Activated CD4-positive, CD25-positive, alpha-beta regulatory T cell treated with anti-CD3 and anti-CD28 coated beads, Interleukin-2, amount 50 U/mL, for 72 hours (primary cell): ENCODE results near the gene CFAP410.
"Not testable (repeated sequence)": the region's sequence is repeated elsewhere in the genome, so short reads cannot be mapped to it uniquely, and the experiment has no call there.

Experiments used
- DNase-seq: peaks from one replicate; pipeline ENCODE4 v3.0.0; 2021

CFAP410 gene

GRCh38 chr21:44315691-44316203 lies 23.4 kb downstream of the CFAP410 start:
- no peak for DNase-seq

- DNase-seq: no peak
Observed at GRCh38 chr21:44314561-44314960, 24.6 kb downstream of the CFAP410 start.

- DNase-seq: no peak
Observed at GRCh38 chr21:44314128-44314527, 25.1 kb downstream of the CFAP410 start.

- no peak for DNase-seq
Observed at GRCh38 chr21:44313451-44313850, 25.7 kb downstream of the CFAP410 start.

GRCh38 chr21:44312716-44313115 lies 26.5 kb downstream of the CFAP410 start:
- DNase-seq: no peak

GRCh38 chr21:44312089-44312488 lies 27.1 kb downstream of the CFAP410 start:
- no peak for DNase-seq

GRCh38 chr21:44310628-44311507 lies 28.3 kb downstream of the CFAP410 start:
- DNase-seq: no peak

- no peak for DNase-seq
Observed at GRCh38 chr21:44306936-44307704, 32.1 kb downstream of the CFAP410 start.

- DNase-seq: no peak
Observed at GRCh38 chr21:44305691-44306090, 33.5 kb downstream of the CFAP410 start.

GRCh38 chr21:44304877-44305293 lies 34.3 kb downstream of the CFAP410 start:
- DNase-seq: no peak

- no peak for DNase-seq
Observed at GRCh38 chr21:44304011-44304616, 35.1 kb downstream of the CFAP410 start.

- DNase-seq: no peak
Observed at GRCh38 chr21:44303490-44303981, 35.7 kb downstream of the CFAP410 start.

- not testable (repeated sequence) for DNase-seq
Observed at GRCh38 chr21:44302573-44303401, 36.4 kb downstream of the CFAP410 start.

- no peak for DNase-seq
Observed at GRCh38 chr21:44301961-44302406, 37.2 kb downstream of the CFAP410 start.

- no peak for DNase-seq
Observed at GRCh38 chr21:44301141-44301540, 38.0 kb downstream of the CFAP410 start.

- DNase-seq: peak; percentile 72
Observed at GRCh38 chr21:44300262-44300959, 38.8 kb downstream of the CFAP410 start.

GRCh38 chr21:44299458-44300261 lies 39.5 kb downstream of the CFAP410 start, which contains the start of gene PFKL:
PFKL (plus strand) TSS chr21:44300053; CDS start chr21:44300106, 53 bp downstream.
- peak; percentile 74 for DNase-seq

- no peak for DNase-seq
Observed at GRCh38 chr21:44299085-44299457, 40.1 kb downstream of the CFAP410 start.

- DNase-seq: no peak
Observed at GRCh38 chr21:44298301-44298700, 40.9 kb downstream of the CFAP410 start.

GRCh38 chr21:44297525-44298290 lies 41.5 kb downstream of the CFAP410 start:
- peak; percentile 65 for DNase-seq
